ENCODE data around the gene CNPY4. TPM values are rescaled to one million over a fixed set of nuclear protein-coding genes. Genes with fewer than 3 reads are reported as not detected.

CNPY4 gene
- total and polyA plus RNA-seq, 12 donors: 14.0 to 46.5 (median 24.2) TPM

- DNase-seq: no peak
These were observed 40.6 kb downstream of the CNPY4 start for GRCh38 chr7:100160067-100160466.

GRCh38 chr7:100163006-100163531 is 43.6 kb downstream of the CNPY4 start:
- H3K4me1 ChIP-seq (replicated peaks in 1 of 2): peaks cover 2 to 12% of the 10 kb centered on the region in 2 donors
- H3K36me3 ChIP-seq (replicated peaks in 1 of 2): no peaks in the 10 kb centered on the region
- no peak for DNase-seq
- intact Hi-C loops (cut with DNase I): no loop called here
- no peak overlapping the region for H3K4me3 ChIP-seq
- no peaks in the 10 kb centered on the region for H3K9me3 ChIP-seq (replicated peaks in 1 of 3)
- 74 to 85% (median 76%) methylated on average over 4 to 6 of the region's 6 CpGs for WGBS, 4 donors
- no peaks in the 10 kb centered on the region for H3K27me3 ChIP-seq
- TF ChIP-seq POLR2A (IDR thresholded peaks at IDR 0.05) (no peak), CTCF (IDR thresholded peaks at IDR 0.05) (no peak)
- H3K27ac ChIP-seq: no peak overlapping the region

More at GRCh38 chr7:100160067-100160466, 40.6 kb downstream of the CNPY4 start:
- Histone ChIP-seq H3K4me1 (replicated peaks in 1 of 2) (peaks cover 3 to 17% of the 10 kb centered on the region in 2 donors), H3K27me3 (no peaks in the 10 kb centered on the region), H3K36me3 (replicated peaks in 1 of 2) (peaks cover 0 to 16% of the 10 kb centered on the region in 2 donors), H3K27ac (no peak overlapping the region), H3K4me3 (no peak overlapping the region), H3K9me3 (replicated peaks in 1 of 3) (no peaks in the 10 kb centered on the region)
- intact Hi-C loops (cut with DNase I): no loop called here
- WGBS, 4 donors: 92 to 95% (median 92%) methylated on average over 16 to 18 of the region's 18 CpGs; no CpG with 5 or more reads in 1 of the 4 donors
- no peak for TF ChIP-seq POLR2A (IDR thresholded peaks at IDR 0.05)
- no peak for TF ChIP-seq CTCF (IDR thresholded peaks at IDR 0.05)

- no peak overlapping the region for H3K4me3 ChIP-seq
- H3K27me3 ChIP-seq: no peaks in the 10 kb centered on the region
- no peak for DNase-seq
- intact Hi-C loops (cut with DNase I): no loop called here
- 78 to 88% (median 82%) methylated on average over 4 to 5 of the region's 5 CpGs for WGBS, 4 donors
- TF ChIP-seq POLR2A (IDR thresholded peaks at IDR 0.05) (no peak), CTCF (IDR thresholded peaks at IDR 0.05) (no peak)
- no peaks in the 10 kb centered on the region for H3K9me3 ChIP-seq (replicated peaks in 1 of 3)
- no peak overlapping the region for H3K27ac ChIP-seq
- H3K36me3 ChIP-seq (replicated peaks in 1 of 2): no peaks in the 10 kb centered on the region
- peaks cover 4 to 18% of the 10 kb centered on the region in 2 donors for H3K4me1 ChIP-seq (replicated peaks in 1 of 2)
These were observed 44.4 kb downstream of the CNPY4 start for GRCh38 chr7:100163871-100164270.

- WGBS, 4 donors: 77 to 84% (median 80%) methylated on average over 11 to 16 of the region's 16 CpGs
These were observed 47.0 kb downstream of the CNPY4 start for GRCh38 chr7:100166317-100166940.

More at GRCh38 chr7:100166317-100166940, 47.0 kb downstream of the CNPY4 start:
- TF ChIP-seq POLR2A (IDR thresholded peaks at IDR 0.05) (no peak), CTCF (IDR thresholded peaks at IDR 0.05) (no peak)
- Histone ChIP-seq H3K4me1 (replicated peaks in 1 of 2) (peaks cover 4 to 22% of the 10 kb centered on the region in 2 donors), H3K9me3 (replicated peaks in 1 of 3) (no peaks in the 10 kb centered on the region), H3K4me3 (no peak overlapping the region), H3K27me3 (peaks cover 7% of the 10 kb centered on the region), H3K27ac (no peak overlapping the region), H3K36me3 (replicated peaks in 1 of 2) (no peaks in the 10 kb centered on the region)
- intact Hi-C loops (cut with DNase I): no loop called here
- no peak for DNase-seq
